Heart left ventricle (tissue), 13 donors: ENCODE results near the gene MMAA.

Source experiments
- CTCF ChIP-seq, 12 donors: fragments of 200-600 bp; sonication (generic) in 4 of 12; IDR thresholded peaks; one replicate each; pipeline versions ENCODE4 v1.5.0 to v1.8.0; 2018 to 2022; ENCODE audit warnings: antibody characterized with exemption in 12 of 12, mild to moderate bottlenecking in 5 of 12
- POLR2A ChIP-seq, 2 donors: fragments of 450-650 bp; IDR thresholded peaks; one replicate each; pipeline ENCODE4 v1.6.1; 2017; ENCODE audit warnings: antibody characterized with exemption in 2 of 2, mild to moderate bottlenecking in 2 of 2, moderate library complexity in 2 of 2
- donor health status: ischemic (EF 13 %, LVEDD 7.1; RV severe dilation, severe dysfunction).
- donor health status: DM: no; HTN: yes; CAD: no.
- donor health status: DM: no; HTN: no; CAD: no.
- donor health status: ischemic (EF 25% LVEDD 6.9; RV normal size, moderate dysfunction).
- donor health status: ischemic (EF 25% LVEDD 5.7; RV mildly dilated, moderate dysfunction).
- donor health status: ischemic (EF 35%, LVEDD 5.7; RV mildly dilated, moderate dysfunction).
- donor health status: nonischemic (EF 11% LVEDD 7.7; RV severe dilation, severe dysfunction).
- donor health status: DM: yes; HTN: yes; CAD: no.
- donor health status: PGD.
- donor health status: ischemic (EF 29% LVEDD 5.4; RV normal size, mild dysfunction).
- donor health status: nonischemic (EF 23%, LVEDD 6.1; RV moderate dilation, normal function).

DNA sequence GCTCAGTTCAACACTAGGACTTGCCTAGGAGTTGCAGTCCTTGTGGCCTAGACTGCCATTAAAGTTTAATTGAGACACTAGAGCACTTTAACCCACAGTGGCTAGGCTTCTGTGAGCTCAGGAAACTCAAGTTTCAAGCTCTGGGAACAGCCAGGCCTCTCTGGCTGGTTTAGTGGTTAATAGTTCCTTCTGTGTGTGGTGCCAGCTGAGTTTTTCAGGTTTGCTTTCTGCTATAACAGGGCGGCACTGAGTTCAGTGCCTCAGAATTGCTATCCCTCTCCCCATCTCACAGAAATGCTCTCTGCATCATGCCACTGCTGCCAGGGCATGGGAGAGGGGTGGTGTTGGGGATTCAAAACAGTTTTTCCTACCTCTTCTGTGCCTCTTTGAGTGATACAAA lies 15.9 kb downstream of the MMAA start:
- TF ChIP-seq CTCF (IDR thresholded peaks at IDR 0.05) (no peak), POLR2A (IDR thresholded peaks at IDR 0.05) (no peak)
